ELR (cell line): ENCODE measurements around the gene RAMP1.

Source experiments
- DNase-seq: peaks from one replicate; pipeline ENCODE4 v3.0.0-alpha.2; 2015; ENCODE audit warnings: low read depth

RAMP1 gene

GRCh38 chr2:237951878-237952277, 92.5 kb downstream of the RAMP1 start:
- DNase-seq, result no peak

GRCh38 chr2:237952851-237953250, 93.4 kb downstream of the RAMP1 start:
- DNase-seq, result no peak

DNA sequence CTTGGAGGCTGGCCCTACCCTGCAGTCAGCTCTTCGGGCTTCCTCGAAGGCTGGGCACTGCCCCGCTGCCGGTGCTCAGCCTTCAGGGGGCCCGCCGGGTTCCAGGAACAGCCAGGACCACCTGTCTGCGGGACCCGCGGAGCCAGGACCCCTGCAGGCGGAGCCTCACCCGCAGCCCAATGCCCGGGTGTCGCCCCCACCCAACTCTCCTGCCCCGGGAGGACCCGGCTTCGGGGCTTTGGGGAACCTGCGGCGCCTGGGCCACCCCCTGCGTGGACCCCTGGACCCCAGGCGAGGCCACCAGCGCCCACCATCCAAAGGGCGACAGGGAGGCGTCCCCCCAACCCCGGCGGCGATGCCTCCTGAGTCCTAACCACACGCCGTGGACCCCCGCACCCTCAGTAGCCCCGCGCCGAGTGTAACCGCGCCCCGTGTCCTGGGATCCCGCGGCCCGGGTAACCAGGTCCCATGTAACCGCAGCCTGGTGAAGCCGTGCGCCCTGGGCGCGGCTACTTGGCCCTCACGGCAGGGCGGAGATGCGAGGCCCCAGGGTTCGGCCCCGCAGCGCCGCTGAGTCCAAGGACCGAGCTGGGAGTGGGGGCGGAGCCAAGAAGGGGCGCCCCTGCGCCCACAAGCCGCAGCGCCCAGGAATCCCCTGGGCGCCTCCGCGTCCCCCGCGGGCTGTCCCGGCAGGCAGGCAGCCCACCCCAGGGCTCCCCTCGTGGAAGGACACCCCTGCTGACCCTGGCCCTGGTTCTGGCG, 96.4 kb downstream of the RAMP1 start:
- DNase-seq, result no peak

DNA sequence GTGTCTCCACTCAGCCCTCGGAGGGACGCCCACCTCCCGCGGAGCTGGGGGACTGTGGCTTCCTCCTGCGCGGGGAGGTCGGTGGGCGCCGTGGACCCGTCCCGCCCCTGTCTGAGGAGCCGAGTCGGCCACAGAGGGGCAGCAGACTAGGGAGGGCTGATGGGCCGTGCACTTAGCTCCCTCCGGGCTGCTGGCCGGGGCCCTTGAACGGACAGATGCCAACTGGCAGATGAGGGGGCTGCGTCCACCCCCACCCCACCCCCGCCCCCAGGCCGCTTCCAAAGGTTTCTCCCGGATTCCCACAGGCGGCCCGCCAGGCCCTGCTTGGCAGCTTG, 96.9 kb downstream of the RAMP1 start:
- no peak for DNase-seq

- no peak for DNase-seq
Observed at GRCh38 chr2:237961637-237962036, 102.2 kb downstream of the RAMP1 start.
